Omental fat pad (tissue), 4 donors: ENCODE measurements around the gene KYNU. TPM values are rescaled to one million over a fixed set of nuclear protein-coding genes. Genes with fewer than 3 reads are reported as not detected.
"Not testable (repeated sequence)": the region's sequence is repeated elsewhere in the genome, so short reads cannot be mapped to it uniquely, and the experiment has no call there.

Source experiments
- ATAC-seq: fragments of 150-250 bp; one replicate; pipeline ENCODE4 v1.9.1; 2016; ENCODE audit warnings: mild to moderate bottlenecking, moderate library complexity; ENCODE audit not compliant: low FRiP score
- DNase-seq: peaks from one replicate; pipeline ENCODE4 v3.0.0-alpha.2; 2019; ENCODE audit warnings: low spot score
- total RNA-seq, 4 donors: library from RNA; depleted of rRNA; stranded (reverse); fragments of >200 nt; gene quantifications; one replicate each; pipeline ENCODE4 v1.1.0, GENCODE V29; 2016
- TF ChIP-seq, protein P1 (sequence below), 3 donors: fragments of 450-650 bp; IDR thresholded peaks; one replicate each; pipeline ENCODE4 v1.5.1; 2016 to 2017; ENCODE audit warnings: antibody characterized with exemption in 3 of 3, mild to moderate bottlenecking in 3 of 3, moderate library complexity in 2 of 3

Gene KYNU
- total RNA-seq, 4 donors from 2014 or later, result 3.8 to 25.3 (median 8.4) TPM

DNA sequence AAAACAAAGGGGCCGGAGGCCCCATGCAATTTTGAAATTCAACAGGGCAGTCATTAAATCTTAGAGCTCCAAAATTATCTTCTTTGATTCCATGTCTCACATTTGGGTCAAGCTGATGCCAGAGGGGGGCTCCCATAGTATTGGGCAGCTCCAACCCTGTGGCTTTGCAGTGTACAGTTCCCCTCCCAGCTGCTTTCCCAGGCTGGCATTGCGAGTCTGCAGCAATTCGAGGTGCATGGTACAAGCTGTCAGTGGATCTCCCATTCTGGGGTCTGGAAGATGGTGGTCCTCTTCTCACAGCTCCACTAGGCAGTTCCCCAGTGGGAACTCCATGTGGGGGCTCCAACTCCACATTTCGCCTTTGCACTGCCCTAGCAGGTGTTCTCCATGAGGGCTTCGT is 179.1 kb downstream of the KYNU start:
- no peak for DNase-seq
- TF ChIP-seq, protein P1, sequence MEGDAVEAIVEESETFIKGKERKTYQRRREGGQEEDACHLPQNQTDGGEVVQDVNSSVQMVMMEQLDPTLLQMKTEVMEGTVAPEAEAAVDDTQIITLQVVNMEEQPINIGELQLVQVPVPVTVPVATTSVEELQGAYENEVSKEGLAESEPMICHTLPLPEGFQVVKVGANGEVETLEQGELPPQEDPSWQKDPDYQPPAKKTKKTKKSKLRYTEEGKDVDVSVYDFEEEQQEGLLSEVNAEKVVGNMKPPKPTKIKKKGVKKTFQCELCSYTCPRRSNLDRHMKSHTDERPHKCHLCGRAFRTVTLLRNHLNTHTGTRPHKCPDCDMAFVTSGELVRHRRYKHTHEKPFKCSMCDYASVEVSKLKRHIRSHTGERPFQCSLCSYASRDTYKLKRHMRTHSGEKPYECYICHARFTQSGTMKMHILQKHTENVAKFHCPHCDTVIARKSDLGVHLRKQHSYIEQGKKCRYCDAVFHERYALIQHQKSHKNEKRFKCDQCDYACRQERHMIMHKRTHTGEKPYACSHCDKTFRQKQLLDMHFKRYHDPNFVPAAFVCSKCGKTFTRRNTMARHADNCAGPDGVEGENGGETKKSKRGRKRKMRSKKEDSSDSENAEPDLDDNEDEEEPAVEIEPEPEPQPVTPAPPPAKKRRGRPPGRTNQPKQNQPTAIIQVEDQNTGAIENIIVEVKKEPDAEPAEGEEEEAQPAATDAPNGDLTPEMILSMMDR (IDR thresholded peaks at IDR 0.05), result no peak
- ATAC-seq, result no peak

DNA sequence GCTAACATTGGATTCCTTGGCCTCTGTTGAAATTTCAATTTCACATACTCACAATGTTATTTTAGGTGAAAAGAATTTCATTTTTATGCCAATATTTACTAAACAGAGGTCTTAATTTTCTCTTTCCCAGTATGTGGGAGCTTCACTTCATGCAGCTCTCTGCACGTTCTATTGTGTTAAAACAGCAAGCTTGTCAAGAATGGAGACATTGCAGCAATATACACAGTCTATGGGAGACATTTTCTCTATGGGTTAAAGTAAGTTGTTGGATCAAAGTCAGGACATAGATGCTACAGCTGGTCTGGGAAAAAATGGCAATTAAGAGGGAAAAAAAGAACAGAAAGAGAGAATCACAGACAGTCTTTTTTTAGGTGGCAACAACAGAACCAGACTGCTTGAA is 181.4 kb downstream of the KYNU start:
- TF ChIP-seq, protein P1 (IDR thresholded peaks at IDR 0.05), result no peak

DNA sequence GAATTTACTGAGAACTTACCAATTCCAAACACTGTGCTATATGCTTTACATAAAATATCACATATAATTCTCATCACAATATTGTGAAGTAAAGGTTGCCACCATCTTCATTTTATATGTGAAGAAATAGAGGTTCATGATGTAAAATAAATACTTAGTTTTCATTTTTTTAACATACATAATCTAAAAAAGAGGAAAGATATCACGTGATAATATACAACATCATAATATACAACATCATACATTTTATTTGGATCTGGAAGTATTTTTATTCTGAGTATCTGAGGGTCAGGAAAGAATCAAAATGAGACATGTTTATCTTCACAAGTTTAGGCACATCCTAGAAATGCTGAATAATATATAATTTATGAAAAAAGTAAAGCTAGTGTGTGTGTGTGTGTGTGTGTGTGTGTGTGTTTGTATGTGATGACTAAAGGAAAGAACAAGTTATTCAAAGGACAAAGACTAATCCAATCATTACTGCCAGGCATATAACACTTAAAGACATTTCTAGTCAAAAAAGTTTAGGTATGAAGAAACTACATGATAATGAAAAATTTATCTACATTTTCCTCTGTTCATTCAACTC is 186.2 kb downstream of the KYNU start:
- TF ChIP-seq, protein P1 (IDR thresholded peaks at IDR 0.05), result no peak
- ATAC-seq (no peak), DNase-seq (no peak)

More for the DNA sequence above, 181.4 kb downstream of the KYNU start:
- DNase-seq (no peak), ATAC-seq (no peak)

DNA sequence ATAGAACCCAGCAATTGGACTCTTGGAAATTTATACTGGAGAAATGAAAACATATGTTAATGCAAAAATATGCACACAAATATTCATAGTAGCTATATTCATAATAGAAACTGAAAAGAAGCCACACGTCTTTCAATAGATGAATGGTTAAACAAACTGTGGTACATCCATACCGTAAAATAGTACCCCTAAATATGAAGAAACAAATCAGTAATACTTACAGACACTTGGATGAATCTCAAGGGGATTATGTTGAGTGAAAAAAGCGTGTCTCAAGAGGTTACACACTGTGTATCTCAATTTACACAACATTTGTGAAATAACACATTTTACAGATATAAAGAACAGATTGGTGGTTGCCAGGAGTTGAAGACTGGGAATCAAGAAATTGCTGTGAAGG is 190.6 kb downstream of the KYNU start:
- no peak for ATAC-seq
- DNase-seq, result no peak
- TF ChIP-seq, protein P1 (IDR thresholded peaks at IDR 0.05), result no peak

DNA sequence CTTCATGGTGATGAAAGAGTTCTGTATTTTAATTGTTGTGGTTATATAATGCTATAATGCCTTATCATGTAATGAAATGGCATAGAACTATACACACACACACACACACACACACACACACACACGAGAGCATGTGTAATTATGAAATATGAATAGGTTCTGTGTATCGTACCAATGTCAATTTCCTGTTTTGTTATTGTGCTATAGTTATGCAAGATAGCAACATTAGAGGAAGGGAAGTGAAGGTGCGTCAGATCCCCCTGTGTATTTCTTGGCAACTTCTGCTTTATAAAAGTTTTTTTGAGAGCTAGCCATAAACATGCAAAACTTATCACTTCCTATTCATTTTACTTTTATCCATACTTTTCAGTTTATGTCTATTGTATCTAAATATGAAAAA is 191.0 kb downstream of the KYNU start:
- TF ChIP-seq, protein P1 (IDR thresholded peaks at IDR 0.05), result no peak
- no peak for DNase-seq
- ATAC-seq, result no peak

DNA sequence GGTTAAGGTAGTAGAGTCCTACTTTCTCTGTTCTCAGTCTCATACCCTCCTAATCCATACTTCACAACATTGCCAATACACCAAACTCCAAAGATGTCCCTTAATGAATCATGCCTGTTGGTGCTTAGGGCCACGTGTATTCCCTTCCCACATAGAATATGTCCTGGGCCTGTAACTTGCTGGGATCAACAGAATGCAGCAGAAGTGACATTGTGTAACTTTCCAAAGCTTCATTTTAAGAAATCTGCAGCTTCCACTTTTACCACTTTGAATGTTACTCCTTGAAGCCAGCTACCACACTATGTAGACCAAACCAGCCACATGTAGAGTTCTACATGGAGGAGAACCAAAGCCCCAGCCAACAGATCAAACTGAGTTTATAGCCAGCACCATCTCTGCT is 193.2 kb downstream of the KYNU start:
- DNase-seq (no peak), ATAC-seq (no peak)
- TF ChIP-seq, protein P1 (IDR thresholded peaks at IDR 0.05), result no peak

DNA sequence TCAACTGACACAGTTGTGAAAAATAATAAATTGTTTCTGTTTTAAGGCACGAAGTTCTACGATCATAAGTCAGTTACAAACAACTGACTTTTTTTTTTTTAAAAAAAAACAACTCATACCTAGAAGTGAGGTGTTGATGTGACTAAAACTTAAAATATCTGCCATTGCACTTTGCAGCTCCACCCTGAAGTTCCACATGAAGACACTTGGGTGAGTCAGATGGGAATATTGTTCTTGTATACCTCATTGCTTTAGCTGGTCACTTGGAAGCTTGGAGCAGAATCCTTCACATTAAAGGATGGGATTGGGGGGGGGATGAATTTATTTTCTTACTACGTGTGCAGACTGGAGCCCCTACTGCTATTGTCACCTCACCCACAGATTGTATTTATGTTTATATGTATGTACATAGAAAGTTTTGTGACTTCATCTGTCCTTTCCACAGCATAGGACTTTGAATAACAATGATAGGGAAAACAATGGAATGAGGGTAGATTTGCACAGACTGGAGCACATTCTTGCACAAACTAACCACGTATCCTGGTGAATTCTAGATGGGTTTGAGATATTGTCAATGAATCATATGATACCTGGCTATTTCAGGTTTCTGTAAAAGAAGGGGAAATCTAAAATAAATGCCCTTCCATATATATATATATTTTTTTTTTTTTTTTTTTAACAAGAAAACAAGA is 193.9 kb downstream of the KYNU start:
- ATAC-seq (no peak), DNase-seq (no peak)
- TF ChIP-seq, protein P1 (IDR thresholded peaks at IDR 0.05), result no peak

DNA sequence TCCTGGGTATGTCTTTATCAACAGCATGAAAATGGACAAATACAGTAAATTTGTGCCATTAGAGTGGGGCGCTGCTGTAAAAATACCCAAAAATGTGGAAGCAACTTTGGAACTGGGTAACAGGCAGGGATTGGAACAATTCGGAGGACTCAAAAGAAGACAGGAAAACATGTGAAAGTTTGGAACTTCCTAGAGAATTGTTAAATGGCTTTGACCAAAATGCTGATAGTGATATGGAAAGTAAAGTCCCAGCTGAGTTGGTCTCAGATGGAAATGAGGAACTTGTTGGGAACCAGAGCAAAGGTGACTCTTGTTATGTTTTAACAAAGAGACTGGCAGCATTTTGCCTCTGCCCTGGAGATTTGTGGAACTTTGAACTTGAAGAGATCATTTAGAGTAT is 197.4 kb downstream of the KYNU start:
- not testable (repeated sequence) for ATAC-seq, DNase-seq
